Islet of Langerhans (tissue), 1 donor: ENCODE measurements around the gene TELO2.
"Not testable (repeated sequence)": the region's sequence is repeated elsewhere in the genome, so short reads cannot be mapped to it uniquely, and the experiment has no call there.

Experiments used
- FAIRE-seq: peaks from one replicate; lab custom pipeline; 2011; peaks lifted over from hg19 to GRCh38; lab: Jason Lieb, UNC

Gene TELO2

DNA sequence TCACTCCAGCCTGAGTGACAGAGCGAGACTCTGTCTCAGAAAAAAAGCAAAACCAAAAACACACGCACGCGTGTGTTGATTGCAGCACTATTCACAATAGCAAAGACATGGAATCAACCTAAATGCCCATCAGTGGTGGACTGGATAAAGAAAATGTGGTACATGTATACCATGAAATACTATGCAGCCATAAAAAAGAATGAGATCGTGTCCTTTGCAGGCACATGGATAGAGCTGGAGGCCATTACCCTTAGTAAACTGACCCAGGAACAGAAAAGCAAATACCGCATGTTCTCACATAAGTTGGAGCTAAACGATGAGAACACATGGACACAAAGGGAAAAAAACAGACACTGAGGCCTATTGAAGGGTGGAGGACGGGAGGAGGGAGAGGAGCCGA lies 14.2 kb upstream of the TELO2 start:
- FAIRE-seq, result not testable (repeated sequence)

GRCh38 chr16:1481906-1482835 lies 11.0 kb upstream of the TELO2 start:
- no peak for FAIRE-seq

DNA sequence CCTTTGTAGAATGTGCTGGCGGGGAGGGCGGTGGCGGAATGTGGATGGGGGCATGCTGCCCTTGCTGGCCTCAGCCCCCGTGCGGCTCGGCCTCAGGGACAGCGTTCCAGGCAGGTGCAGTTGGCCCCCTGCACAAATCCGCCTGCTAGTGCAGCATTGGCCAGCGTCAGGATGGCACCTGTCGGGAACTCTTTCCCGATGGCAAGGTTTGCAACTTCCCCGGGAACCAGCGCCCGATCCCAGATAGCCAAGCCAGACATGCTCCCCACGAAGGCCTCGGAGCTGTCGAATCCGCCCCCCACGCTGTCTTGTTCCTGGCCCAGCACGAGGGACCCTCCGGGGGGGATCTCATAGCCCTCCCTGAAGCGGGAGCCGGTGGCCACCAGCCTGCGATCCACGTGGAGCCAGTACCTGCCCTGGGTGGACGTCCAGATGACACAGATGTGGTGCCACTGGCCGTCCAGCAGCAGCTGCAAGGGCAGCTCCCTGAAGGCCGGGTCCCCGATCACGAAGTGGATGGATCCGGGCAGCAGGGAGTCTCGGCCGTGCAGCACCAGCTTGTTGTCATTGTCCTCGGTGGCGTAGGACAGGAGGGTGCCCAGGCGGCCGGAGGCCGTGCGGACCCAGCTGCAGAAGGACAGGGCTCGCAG lies 7.2 kb upstream of the TELO2 start:
- FAIRE-seq, result no peak

DNA sequence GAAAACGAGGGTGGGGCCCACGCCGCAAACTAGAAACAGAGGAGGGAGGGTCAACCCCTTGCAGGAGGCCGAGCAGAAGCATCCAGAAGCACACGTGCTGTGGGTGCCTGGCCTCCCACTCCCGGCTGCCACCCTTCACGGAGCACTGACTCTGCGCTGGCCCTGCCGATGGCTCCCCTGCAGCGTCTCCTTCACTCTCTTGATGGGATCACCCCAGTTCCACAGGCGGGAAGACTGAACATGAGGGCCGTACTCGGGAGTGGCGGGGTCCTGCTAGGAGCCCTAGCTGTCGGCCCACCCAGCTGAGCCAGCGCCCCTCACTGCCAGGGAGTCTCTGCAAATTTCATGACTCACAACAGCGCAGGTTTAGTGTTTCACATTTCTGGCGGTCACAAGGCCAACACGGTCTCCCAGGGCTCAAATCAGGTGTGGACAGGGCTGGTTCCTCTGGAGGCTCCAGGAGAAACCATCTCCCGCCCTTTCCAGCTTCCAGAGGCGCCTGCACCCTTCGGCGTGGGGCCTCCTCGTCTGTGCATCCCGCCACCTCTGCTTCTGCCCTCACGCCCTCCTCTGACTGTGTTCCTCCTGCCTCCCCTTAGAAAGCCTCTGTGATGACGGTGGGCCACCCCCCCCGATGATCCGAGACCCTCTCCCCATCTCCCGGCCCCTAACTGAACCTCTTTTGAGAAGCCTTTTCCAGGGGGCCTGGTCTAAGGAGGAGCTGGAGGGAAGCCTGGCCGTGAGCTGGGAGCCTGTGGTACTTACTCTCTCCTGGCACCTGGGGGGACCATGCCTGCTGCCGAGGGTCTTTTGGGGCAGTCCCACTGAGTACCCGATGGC lies 6.4 kb upstream of the TELO2 start:
- FAIRE-seq, result no peak

DNA sequence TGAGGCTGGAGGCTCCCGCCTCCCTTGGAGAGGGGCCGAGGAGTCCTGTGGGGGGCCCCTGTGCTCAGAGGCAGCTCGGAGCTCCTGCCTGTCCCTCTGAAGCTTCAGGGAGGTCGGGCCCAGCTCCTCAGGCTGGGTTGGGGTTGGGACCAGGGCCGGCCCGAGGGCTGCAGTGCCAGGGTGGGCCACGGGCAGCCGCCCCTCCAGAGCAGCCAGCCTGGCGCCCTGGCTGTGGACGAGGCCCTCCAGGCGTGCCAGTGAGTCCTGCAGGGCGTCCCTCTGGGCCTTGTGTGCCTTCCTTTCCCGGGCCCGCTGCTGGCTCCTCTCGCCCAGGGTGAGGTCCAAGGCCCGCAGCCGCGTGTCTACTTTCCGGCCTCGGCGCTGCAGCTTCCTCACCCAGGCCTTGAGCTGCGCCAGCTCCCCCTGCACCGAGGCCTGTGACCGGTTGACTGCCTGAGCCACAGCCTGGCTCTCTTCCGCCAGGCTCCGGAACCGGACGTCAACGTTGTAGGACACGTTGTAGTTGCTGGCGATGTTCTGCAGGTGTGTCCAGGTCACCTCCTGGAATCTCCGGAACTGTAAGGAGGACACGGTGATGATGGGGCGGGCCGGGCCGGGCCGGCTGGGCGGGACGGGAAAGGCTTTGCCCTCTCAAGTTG lies 5.6 kb upstream of the TELO2 start:
- no peak for FAIRE-seq

- FAIRE-seq, result no peak
These were observed 5.0 kb upstream of the TELO2 start for GRCh38 chr16:1488054-1488601.

GRCh38 chr16:1488619-1489018 lies 4.5 kb upstream of the TELO2 start, which contains the start of gene PTX4:
Gene PTX4, minus strand, starts transcription at chr16:1488944. Its CDS starts 35 bp downstream, at chr16:1488909.
- no peak for FAIRE-seq

DNA sequence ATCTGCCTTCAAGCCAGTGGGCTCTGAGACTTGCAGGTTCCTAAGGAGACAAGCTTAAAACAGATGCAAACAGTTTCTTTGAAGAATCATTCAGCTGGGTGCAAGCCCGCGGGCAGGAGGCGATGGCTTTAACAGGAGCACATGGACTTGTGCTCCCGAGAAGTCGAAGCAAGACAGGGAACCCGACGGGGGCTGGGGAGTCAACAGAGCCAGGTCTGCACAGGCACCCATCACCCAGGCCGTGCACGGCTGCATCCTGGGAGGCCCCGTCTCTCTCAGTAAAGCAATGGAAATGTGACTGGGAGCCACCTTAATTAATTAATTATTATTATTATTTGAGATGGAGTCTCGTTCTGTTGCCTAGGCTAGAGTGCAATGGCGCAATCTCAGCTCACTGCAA lies 4.1 kb upstream of the TELO2 start:
- no peak for FAIRE-seq

GRCh38 chr16:1491327-1491726 lies 1.8 kb upstream of the TELO2 start:
- FAIRE-seq, result no peak

DNA sequence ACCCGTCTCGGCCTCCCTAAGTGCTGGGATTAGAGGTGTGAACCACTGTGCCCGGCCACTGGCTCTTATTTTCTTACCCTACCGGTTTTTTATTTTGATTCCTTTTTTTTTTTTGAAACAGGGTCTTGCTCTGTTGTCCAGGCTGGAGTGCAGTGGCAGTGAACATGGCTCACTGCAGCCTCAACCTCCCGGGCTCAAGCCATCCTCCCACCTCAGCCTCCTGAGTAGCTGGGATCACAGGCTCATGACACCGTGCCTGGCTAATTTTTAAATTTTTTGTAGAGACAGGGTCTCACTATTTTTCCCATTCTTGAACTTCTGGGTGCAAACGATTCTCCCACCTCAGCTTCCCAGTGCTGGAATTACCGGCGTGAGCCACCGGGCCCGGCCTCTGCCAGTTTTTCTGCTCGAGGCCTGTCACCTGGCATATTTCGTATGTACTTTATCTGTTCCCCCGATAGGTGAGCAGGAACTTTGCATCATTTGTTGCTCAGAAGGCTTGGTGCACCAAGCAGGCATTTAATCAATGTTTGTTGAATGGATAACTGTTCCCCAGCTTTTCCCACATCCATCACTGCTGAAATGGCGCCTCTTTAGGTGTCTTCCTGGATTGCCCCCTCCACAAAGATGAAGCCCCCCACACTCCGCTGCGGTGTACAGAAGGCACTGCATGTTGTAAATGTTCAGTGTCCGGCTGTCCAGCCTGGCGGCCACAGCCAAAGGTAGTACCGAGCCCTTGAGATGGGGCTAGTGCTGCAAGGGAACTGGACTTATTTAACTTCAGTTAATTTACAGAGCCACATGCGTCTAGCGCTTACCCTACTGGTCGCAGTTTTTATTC lies 858 bp upstream of the TELO2 start:
- no peak for FAIRE-seq

GRCh38 chr16:1493746-1494094 lies 560 bp downstream of the TELO2 start:
- FAIRE-seq, result no peak

DNA sequence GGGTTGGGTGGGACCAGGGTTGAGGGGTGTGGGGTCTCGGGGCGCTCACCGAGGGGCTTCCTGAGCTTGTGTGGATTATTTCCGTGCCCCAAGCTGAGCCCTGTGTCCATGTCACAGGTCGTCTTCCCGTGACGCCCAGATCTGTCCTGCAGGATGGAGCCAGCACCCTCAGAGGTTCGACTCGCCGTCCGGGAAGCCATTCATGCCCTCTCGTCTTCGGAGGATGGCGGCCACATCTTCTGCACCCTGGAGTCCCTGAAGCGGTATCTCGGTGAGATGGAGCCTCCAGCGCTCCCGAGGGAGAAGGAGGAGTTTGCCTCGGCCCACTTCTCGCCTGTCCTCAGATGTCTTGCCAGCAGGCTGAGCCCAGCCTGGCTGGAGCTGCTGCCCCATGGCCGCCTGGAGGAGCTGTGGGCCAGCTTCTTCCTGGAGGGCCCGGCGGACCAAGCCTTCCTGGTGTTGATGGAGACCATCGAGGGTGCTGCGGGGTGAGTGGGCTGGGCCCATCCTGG lies 1.0 kb downstream of the TELO2 start:
- no peak for FAIRE-seq

- FAIRE-seq, result no peak
These were observed 1.6 kb downstream of the TELO2 start for GRCh38 chr16:1494711-1495110.

DNA sequence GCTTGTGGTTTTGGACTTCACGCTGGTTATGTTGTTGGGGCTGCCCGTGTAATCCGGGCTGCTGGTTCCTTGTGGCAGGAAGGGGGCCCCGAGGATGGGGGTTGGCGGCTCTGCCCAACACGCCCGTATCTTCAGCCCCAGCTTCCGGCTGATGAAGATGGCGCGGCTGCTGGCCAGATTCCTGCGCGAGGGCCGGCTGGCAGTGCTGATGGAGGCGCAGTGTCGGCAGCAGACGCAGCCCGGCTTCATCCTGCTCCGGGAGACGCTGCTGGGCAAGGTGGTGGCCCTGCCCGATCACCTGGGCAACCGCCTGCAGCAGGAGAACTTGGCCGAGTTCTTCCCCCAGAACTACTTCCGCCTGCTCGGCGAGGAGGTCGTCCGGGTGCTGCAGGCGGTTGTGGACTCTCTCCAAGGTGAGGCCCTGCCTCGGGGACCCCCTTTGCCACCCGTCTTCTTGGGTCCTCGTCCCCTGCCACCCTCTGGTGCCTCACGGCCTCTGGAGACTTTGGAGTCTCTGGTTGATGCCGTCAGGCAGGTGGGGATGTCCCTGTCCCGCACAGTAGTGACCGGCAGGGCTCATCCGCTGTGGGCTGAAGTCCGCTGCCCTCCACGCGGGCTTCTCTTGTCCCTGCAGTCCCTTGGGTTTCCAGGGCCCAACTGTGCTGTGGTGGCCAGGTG lies 2.2 kb downstream of the TELO2 start:
- no peak for FAIRE-seq

DNA sequence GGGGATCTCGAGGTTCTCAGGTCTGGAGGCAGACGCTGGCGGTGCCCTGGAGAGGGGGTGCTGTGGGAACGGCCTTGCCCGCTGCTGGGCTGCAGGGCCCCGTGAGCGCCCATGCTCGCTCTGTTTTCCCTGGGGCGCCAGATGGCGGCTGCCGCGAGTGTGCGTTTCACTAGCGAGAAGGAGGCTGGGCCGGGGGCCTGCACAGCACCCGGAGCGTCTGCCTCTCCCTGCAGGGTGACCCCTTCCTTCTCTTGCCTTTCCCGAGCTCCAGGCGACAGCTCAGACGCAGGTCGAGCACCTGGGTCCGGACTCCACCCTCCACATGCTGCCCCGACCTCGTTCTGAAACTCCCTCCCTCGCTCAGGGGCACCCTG lies 2.7 kb downstream of the TELO2 start:
- no peak for FAIRE-seq

GRCh38 chr16:1496464-1496863 lies 3.3 kb downstream of the TELO2 start:
- no peak for FAIRE-seq

- FAIRE-seq, result no peak
These were observed 3.9 kb downstream of the TELO2 start for GRCh38 chr16:1497014-1497598.

- FAIRE-seq, result no peak
These were observed 5.9 kb downstream of the TELO2 start for GRCh38 chr16:1498899-1499676.
